MM.1S (cell line): ENCODE measurements around the gene PRM1.

Source experiments
- CTCF ChIP-seq: fragments of 300-600 bp; sonication (generic); IDR thresholded peaks from 2 replicates; pipeline ENCODE4 v1.5.1; 2016; ENCODE audit warnings: antibody characterized with exemption, low read length, mixed read lengths
- EZH2 ChIP-seq: fragments of 300-600 bp; sonication (generic); optimal IDR thresholded peaks from 2 replicates; pipeline ENCODE3; 2017; ENCODE audit warnings: low read depth, mild to moderate bottlenecking, antibody characterized with exemption, low read length, mixed read lengths
- EZH2phosphoT487 ChIP-seq: fragments of 300-600 bp; sonication (generic); IDR thresholded peaks from 2 replicates; pipeline ENCODE4 v1.6.1; 2018; ENCODE audit warnings: antibody characterized with exemption, low read length

- TF ChIP-seq CTCF (no peak), EZH2 (no peak), EZH2phosphoT487 (no peak)
Observed at GRCh38 chr16:11241480-11242204, 39.5 kb downstream of the PRM1 start.
